ENCODE measurements around the gene SLC25A18. TPM values are rescaled to one million over a fixed set of nuclear protein-coding genes. Genes with fewer than 3 reads are reported as not detected.

The SLC25A18 gene
- total and polyA plus RNA-seq, 2 experiments from 2014 or later = 0.59 to 0.60 TPM

GRCh38 chr22:17570851-17571631, 7.7 kb downstream of the SLC25A18 start:
- peak; percentile 17 to 97 for DNase-seq (ENCODE audit: low read depth in 1 of 2, low spot score in 1 of 2)
- Histone ChIP-seq H3K9me3 (ENCODE audit: low read depth) (no peaks in the 10 kb centered on the region), H3K4me3 (no peak overlapping the region), H3K36me3 (no peaks in the 10 kb centered on the region), H3K27me3 (no peaks in the 10 kb centered on the region), H3K27ac (peak overlapping the region; percentile 48), H3K4me1 (ENCODE audit: low read depth) (peaks cover 11% of the 10 kb centered on the region)
- TF ChIP-seq CTCF (IDR thresholded peaks at IDR 0.05; ENCODE audit: low read depth, low read length) = no peak

GRCh38 chr22:17575151-17575550, 11.9 kb downstream of the SLC25A18 start:
- Histone ChIP-seq H3K27me3 (no peaks in the 10 kb centered on the region), H3K27ac (no peak overlapping the region), H3K4me3 (no peak overlapping the region), H3K9me3 (ENCODE audit: low read depth) (no peaks in the 10 kb centered on the region), H3K4me1 (ENCODE audit: low read depth) (peaks cover 11% of the 10 kb centered on the region), H3K36me3 (no peaks in the 10 kb centered on the region)
- DNase-seq (ENCODE audit: low read depth in 1 of 2, low spot score in 1 of 2) = no peak
- no peak for TF ChIP-seq CTCF (IDR thresholded peaks at IDR 0.05; ENCODE audit: low read depth, low read length)

- no peaks in the 10 kb centered on the region for H3K9me3 ChIP-seq (ENCODE audit: low read depth)
- no peak for TF ChIP-seq CTCF (IDR thresholded peaks at IDR 0.05; ENCODE audit: low read depth, low read length)
- no peak overlapping the region for H3K4me3 ChIP-seq
- no peaks in the 10 kb centered on the region for H3K27me3 ChIP-seq
- no peak for DNase-seq (ENCODE audit: low read depth in 1 of 2, low spot score in 1 of 2)
- no peaks in the 10 kb centered on the region for H3K36me3 ChIP-seq
- peaks cover 11% of the 10 kb centered on the region for H3K4me1 ChIP-seq (ENCODE audit: low read depth)
- no peak overlapping the region for H3K27ac ChIP-seq
These were observed 12.4 kb downstream of the SLC25A18 start for GRCh38 chr22:17575681-17576080.

GRCh38 chr22:17576470-17576869, 13.2 kb downstream of the SLC25A18 start:
- Histone ChIP-seq H3K9me3 (ENCODE audit: low read depth) (no peaks in the 10 kb centered on the region), H3K4me3 (no peak overlapping the region), H3K27me3 (no peaks in the 10 kb centered on the region), H3K36me3 (no peaks in the 10 kb centered on the region), H3K4me1 (ENCODE audit: low read depth) (peaks cover 5% of the 10 kb centered on the region), H3K27ac (no peak overlapping the region)
- no peak for TF ChIP-seq CTCF (IDR thresholded peaks at IDR 0.05; ENCODE audit: low read depth, low read length)
- DNase-seq (ENCODE audit: low read depth in 1 of 2, low spot score in 1 of 2) = peak in 1 of 2 donors; percentile 90

GRCh38 chr22:17578136-17578754, 14.9 kb downstream of the SLC25A18 start:
- no peak for TF ChIP-seq CTCF (IDR thresholded peaks at IDR 0.05; ENCODE audit: low read depth, low read length)
- no peaks in the 10 kb centered on the region for H3K27me3 ChIP-seq
- H3K4me3 ChIP-seq = no peak overlapping the region
- no peaks in the 10 kb centered on the region for H3K36me3 ChIP-seq
- no peaks in the 10 kb centered on the region for H3K9me3 ChIP-seq (ENCODE audit: low read depth)
- H3K4me1 ChIP-seq (ENCODE audit: low read depth) = peaks cover 4% of the 10 kb centered on the region
- H3K27ac ChIP-seq = no peak overlapping the region
- DNase-seq (ENCODE audit: low read depth in 1 of 2, low spot score in 1 of 2) = peak in 1 of 2 donors; percentile 60
